Peyer's patch (tissue), 4 donors: ENCODE measurements around the gene STAC. TPM values are rescaled to one million over a fixed set of nuclear protein-coding genes. Genes with fewer than 3 reads are reported as not detected.

Experiments used
- DNase-seq, 3 donors: peaks; one replicate each; pipeline ENCODE4 v3.0.0-alpha.2; 2017 to 2019
- H3K27ac ChIP-seq, 4 donors: fragments of 200-600 bp; sonication (generic); one replicate each; pipeline ENCODE4 v1.5.1; 2016 to 2019
- H3K27me3 ChIP-seq, 2 donors: fragments of 200-600 bp; sonication (generic); one replicate each; pipeline ENCODE4 v1.5.1; 2019
- H3K36me3 ChIP-seq, 3 donors: fragments of 200-600 bp; sonication (generic); one replicate each; pipeline ENCODE4 v1.5.1; 2016 to 2019
- H3K4me1 ChIP-seq, 4 donors: fragments of 200-600 bp; sonication (generic); one replicate each; pipeline ENCODE4 v1.5.1; 2016 to 2019
- H3K4me3 ChIP-seq, 4 donors: fragments of 200-600 bp; sonication (generic); 1 replicate in 3 of 4; 2 replicates in 1 of 4; pipeline ENCODE4 v1.5.1; 2016 to 2019; ENCODE audit warnings: mild to moderate bottlenecking in 1 of 4
- H3K9me3 ChIP-seq, 4 donors: fragments of 200-600 bp; sonication (generic); one replicate each; pipeline ENCODE4 v1.5.1; 2016 to 2019; ENCODE audit warnings: mild to moderate bottlenecking in 1 of 4
- POLR2A ChIP-seq, 2 donors: fragments of 450-650 bp; IDR thresholded peaks; one replicate each; pipeline ENCODE4 v1.5.1; 2017; ENCODE audit warnings: antibody characterized with exemption in 2 of 2, mild to moderate bottlenecking in 2 of 2, moderate library complexity in 2 of 2
- total RNA-seq, 4 donors: library from RNA; depleted of rRNA; stranded (reverse); fragments of >200 nt; gene quantifications; one replicate each; pipeline ENCODE4 v1.1.0, GENCODE V29; 2016
- TF ChIP-seq, protein P1 (sequence below), 6 experiments: fragments of 450-650 bp in 4 of 6; fragments of 200-600 bp in 2 of 6; sonication (generic) in 1 of 6; IDR thresholded peaks; one replicate each; pipeline ENCODE4 v1.5.1; 2017 to 2019; ENCODE audit warnings: antibody characterized with exemption in 6 of 6, mild to moderate bottlenecking in 3 of 6, moderate library complexity in 1 of 6

Gene STAC
- total RNA-seq, 4 donors from 2014 or later, result not detected

DNA sequence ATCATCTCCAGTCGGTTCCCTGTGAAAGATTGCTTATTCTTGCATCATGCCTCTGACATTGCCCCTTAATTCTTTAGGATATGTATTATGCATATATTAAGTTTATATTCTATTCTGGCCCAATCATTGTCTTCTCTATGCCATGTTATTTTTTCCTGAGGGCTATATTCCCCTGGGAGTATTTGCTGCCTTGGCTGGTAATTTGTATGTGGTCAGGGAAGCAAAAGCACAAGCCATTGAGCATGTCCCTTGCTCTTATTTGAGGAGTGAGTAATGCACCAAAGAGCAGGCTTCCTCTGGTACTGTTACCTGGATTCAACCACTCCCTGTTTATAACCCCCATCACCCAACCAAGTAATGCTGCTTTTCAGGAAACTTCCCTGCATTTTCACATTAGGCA lies 36.3 kb downstream of the STAC start:
- no peaks in the 10 kb centered on the region for H3K27me3 ChIP-seq
- H3K4me3 ChIP-seq, result no peak overlapping the region
- TF ChIP-seq, protein P1, sequence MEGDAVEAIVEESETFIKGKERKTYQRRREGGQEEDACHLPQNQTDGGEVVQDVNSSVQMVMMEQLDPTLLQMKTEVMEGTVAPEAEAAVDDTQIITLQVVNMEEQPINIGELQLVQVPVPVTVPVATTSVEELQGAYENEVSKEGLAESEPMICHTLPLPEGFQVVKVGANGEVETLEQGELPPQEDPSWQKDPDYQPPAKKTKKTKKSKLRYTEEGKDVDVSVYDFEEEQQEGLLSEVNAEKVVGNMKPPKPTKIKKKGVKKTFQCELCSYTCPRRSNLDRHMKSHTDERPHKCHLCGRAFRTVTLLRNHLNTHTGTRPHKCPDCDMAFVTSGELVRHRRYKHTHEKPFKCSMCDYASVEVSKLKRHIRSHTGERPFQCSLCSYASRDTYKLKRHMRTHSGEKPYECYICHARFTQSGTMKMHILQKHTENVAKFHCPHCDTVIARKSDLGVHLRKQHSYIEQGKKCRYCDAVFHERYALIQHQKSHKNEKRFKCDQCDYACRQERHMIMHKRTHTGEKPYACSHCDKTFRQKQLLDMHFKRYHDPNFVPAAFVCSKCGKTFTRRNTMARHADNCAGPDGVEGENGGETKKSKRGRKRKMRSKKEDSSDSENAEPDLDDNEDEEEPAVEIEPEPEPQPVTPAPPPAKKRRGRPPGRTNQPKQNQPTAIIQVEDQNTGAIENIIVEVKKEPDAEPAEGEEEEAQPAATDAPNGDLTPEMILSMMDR (IDR thresholded peaks at IDR 0.05), result no peak
- no peak for TF ChIP-seq POLR2A (IDR thresholded peaks at IDR 0.05)
- DNase-seq, result no peak
- H3K27ac ChIP-seq, result no peak overlapping the region
- no peaks in the 10 kb centered on the region for H3K4me1 ChIP-seq
- H3K36me3 ChIP-seq, result no peaks in the 10 kb centered on the region
- H3K9me3 ChIP-seq, result no peaks in the 10 kb centered on the region

DNA sequence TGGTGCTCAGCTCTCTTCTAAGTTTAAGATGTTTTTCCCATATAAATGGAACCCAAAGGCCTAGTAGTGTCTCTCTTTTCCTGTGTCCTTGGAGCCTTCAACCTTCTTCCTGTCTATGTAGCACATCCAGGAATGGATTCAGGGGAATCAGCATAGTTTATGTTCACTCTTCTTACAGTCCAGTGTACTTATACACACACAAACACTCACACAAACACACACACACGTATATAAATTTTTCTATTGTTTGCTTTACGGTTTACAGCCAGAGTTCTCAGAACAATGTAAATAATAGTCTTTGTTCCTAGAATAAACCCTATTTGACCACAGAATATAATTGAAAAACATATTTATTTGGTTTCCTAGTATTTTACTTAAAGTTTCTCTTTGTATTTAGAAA lies 36.9 kb downstream of the STAC start:
- no peaks in the 10 kb centered on the region for H3K9me3 ChIP-seq
- H3K36me3 ChIP-seq, result no peaks in the 10 kb centered on the region
- H3K4me3 ChIP-seq, result no peak overlapping the region
- TF ChIP-seq POLR2A (IDR thresholded peaks at IDR 0.05), result no peak
- H3K27me3 ChIP-seq, result no peaks in the 10 kb centered on the region
- no peak for DNase-seq
- no peak overlapping the region for H3K27ac ChIP-seq
- H3K4me1 ChIP-seq, result no peaks in the 10 kb centered on the region

- Histone ChIP-seq H3K4me1 (no peaks in the 10 kb centered on the region), H3K27me3 (no peaks in the 10 kb centered on the region), H3K36me3 (no peaks in the 10 kb centered on the region), H3K9me3 (no peaks in the 10 kb centered on the region), H3K27ac (no peak overlapping the region), H3K4me3 (no peak overlapping the region)
- DNase-seq, result no peak
- TF ChIP-seq, protein P1 (IDR thresholded peaks at IDR 0.05), result no peak
- TF ChIP-seq POLR2A (IDR thresholded peaks at IDR 0.05), result no peak
These were observed 38.0 kb downstream of the STAC start for GRCh38 chr3:36418296-36418695.

DNA sequence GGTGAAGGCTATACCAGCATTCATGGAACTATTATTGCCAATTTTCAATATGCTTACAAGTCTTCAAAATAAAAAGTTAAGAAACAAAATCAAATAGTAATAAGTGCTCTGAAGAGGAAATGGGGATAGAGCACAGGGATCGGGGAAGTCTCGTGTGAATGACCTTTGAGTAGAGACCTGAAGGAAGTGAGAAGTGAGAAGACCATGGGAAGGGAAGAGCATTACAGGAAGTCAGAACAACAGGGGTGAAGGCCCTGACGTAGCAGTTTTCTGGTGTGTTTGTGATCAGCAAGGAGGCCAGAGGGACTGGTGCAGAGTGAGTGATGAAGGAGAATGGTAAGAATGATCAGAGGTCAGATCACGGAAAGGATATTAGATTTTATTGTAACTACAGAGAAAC lies 48.1 kb downstream of the STAC start:
- no peaks in the 10 kb centered on the region for H3K27me3 ChIP-seq
- H3K36me3 ChIP-seq, result no peaks in the 10 kb centered on the region
- no peak overlapping the region for H3K4me3 ChIP-seq
- no peaks in the 10 kb centered on the region for H3K9me3 ChIP-seq
- no peaks in the 10 kb centered on the region for H3K4me1 ChIP-seq
- H3K27ac ChIP-seq, result no peak overlapping the region
- no peak for TF ChIP-seq POLR2A (IDR thresholded peaks at IDR 0.05)
- TF ChIP-seq, protein P1 (IDR thresholded peaks at IDR 0.05), result no peak
- DNase-seq, result no peak

DNA sequence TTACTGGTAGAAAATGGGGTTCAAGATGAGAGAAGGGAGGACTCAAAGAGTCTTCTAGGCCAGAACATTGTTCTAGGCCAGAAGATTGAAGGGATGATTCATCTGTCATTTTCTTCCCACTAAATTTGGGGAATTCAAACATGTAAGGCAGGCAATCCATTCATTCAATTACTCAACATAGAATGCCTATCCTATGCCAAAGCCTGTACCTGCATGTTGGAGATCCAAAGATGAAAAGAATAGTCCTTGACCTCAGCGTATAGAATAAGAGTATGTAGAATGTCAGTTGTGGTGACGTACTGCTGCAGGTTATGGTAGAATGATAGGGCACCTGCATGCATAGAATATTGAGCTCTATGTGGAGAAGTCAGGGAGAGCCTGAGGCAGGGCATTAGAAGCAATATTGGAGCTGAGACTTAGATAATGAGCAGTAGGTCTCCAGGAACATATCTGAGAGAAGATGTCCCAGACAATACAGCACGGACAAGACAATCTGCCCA lies 49.7 kb downstream of the STAC start:
- no peaks in the 10 kb centered on the region for H3K9me3 ChIP-seq
- H3K4me1 ChIP-seq, result no peaks in the 10 kb centered on the region
- H3K27me3 ChIP-seq, result no peaks in the 10 kb centered on the region
- DNase-seq, result no peak
- no peaks in the 10 kb centered on the region for H3K36me3 ChIP-seq
- H3K27ac ChIP-seq, result no peak overlapping the region
- no peak overlapping the region for H3K4me3 ChIP-seq
- TF ChIP-seq POLR2A (IDR thresholded peaks at IDR 0.05), result no peak
- TF ChIP-seq, protein P1 (IDR thresholded peaks at IDR 0.05), result no peak

- H3K27me3 ChIP-seq, result no peaks in the 10 kb centered on the region
- H3K36me3 ChIP-seq, result no peaks in the 10 kb centered on the region
- no peak for DNase-seq
- H3K27ac ChIP-seq, result no peak overlapping the region
- no peaks in the 10 kb centered on the region for H3K4me1 ChIP-seq
- no peak overlapping the region for H3K4me3 ChIP-seq
- no peak for TF ChIP-seq POLR2A (IDR thresholded peaks at IDR 0.05)
- TF ChIP-seq, protein P1 (IDR thresholded peaks at IDR 0.05), result no peak
- H3K9me3 ChIP-seq, result no peaks in the 10 kb centered on the region
These were observed 53.2 kb downstream of the STAC start for GRCh38 chr3:36433511-36433910.
